Measurements from ENCODE around the gene CLIP4.

Gene CLIP4

GRCh38 chr2:29193681-29194080, 78.5 kb downstream of the CLIP4 start:
- no peak for DNase-seq

DNA sequence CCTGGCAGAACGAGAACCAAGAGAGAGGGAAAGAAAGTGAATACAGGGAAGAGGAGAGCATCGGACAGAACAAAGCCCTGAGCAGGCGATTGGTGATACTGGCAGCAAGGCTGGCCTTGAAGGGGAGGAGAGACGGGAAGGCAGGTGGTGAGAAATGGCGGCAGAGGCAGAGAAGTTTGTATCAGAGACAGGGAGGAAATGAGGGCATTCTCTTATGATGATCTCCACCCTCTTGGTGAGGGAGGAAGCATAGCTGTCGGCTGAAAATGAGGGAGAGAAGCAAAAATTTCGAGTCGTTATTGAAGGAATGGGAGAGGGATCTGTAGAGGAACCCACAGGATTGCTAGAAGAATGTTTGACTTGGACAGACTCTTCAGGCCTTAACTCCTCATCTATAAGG, 80.6 kb downstream of the CLIP4 start:
- no peak for DNase-seq

DNA sequence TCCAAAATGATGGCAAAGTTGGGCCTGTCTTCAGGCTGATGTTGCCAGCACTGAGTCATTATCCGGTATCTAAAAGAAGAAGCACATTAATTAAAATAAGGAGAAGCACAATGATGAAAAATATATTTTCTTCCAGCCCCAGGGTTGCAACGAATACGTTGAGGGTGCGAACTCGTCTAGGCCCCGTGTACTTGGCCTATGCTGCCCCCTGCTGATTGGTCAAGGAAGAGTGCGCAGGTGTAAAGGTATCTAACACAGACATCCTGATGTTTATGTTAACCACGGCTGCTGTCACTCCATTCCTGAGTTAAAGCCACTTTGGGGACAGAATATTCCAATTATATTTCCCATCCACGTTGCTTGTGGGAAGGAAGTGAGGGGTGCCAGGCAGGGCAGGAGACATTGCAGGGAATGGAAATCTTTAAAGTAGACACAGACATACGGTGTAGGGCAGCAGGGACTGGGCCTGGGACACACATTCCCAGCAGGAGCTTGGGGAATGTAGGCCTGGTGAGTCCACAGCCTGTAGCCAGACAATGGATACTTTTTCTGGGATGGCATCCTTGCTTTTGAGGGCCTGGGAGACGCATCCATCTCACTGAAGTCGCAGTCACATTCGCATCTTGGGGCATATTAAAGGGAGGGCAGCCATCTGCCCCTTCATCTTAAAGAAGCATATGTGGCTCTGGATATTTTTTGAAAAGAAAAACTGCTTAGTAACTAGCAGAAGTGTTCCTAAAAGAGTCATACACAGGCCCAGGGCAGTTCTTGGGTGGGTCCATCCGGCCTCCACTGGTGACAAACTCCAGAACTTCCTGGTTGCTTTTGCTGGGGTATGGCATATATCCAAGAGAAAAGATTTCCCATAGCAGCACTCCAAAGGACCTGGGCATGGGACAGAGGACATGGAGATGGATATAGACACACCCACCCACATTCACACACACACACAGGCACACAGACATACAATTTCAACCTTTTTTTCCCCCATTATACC, 81.9 kb downstream of the CLIP4 start:
- DNase-seq: peak; percentile 57 to 64

GRCh38 chr2:29201979-29202378, 86.8 kb downstream of the CLIP4 start:
- DNase-seq: no peak

DNA sequence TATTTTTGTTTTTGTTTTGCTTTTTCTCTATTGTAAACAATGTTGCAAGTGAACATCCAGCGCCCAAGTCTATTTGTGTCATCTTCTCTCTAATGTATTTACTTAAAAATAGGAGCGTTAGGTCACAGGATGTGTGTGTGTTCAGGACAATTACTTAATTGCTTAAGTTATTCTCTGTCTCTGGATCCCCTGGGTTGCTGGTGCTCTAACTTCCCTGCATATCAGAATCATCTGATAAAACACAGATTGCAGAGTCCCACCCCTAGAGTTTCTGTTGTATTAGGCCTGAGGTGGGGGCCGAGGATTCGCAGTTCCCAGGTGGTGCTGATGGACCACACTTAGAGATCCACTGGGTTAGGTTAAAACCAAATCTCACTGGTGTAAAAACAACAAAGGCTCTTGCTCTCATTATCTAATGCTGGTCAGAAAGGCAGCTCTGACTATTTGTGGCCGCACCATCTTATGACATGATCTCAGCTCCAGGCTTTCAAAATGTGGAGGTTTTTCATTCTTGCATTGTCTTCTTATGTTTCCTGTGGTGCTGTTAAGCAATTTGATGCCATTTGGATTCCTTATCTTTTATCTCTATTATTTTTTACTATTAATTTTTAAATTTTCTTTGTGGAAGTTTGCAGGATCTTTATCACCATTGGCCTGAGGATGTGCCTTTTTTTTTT, 87.7 kb downstream of the CLIP4 start:
- no peak for DNase-seq

GRCh38 chr2:29206941-29207340, 91.7 kb downstream of the CLIP4 start:
- no peak for DNase-seq

- no peak for DNase-seq
These were observed 92.3 kb downstream of the CLIP4 start for GRCh38 chr2:29207352-29208148.

GRCh38 chr2:29209551-29209950, 94.3 kb downstream of the CLIP4 start:
- no peak for DNase-seq

GRCh38 chr2:29212009-29212408, 96.8 kb downstream of the CLIP4 start:
- no peak for DNase-seq

DNA sequence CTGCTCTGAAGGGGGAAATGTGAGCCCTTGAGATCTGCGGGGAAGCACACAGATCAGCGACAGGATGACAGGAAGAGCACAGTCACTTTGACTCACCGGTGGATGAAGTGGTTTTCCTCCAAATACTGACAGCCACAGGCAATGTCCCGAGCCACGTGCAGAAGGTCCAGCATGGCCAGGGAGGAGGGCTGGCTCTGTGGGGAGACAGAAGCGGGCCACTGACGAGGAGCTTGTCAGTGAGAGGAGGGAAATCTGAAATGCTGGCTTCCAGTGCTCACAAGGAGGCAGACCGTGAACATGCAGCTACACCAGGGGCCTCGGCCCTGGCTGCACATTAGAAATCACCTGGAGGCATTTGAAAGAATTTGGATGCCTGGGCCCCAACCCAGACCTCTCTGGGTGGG, 98.7 kb downstream of the CLIP4 start:
- DNase-seq: peak in 1 of 2 experiments; percentile 8

GRCh38 chr2:29215073-29215472, 99.9 kb downstream of the CLIP4 start:
- DNase-seq: no peak

GRCh38 chr2:29215739-29216608, 100.8 kb downstream of the CLIP4 start:
- no peak for DNase-seq

GRCh38 chr2:29216609-29216909, 101.3 kb downstream of the CLIP4 start:
- no peak for DNase-seq

DNA sequence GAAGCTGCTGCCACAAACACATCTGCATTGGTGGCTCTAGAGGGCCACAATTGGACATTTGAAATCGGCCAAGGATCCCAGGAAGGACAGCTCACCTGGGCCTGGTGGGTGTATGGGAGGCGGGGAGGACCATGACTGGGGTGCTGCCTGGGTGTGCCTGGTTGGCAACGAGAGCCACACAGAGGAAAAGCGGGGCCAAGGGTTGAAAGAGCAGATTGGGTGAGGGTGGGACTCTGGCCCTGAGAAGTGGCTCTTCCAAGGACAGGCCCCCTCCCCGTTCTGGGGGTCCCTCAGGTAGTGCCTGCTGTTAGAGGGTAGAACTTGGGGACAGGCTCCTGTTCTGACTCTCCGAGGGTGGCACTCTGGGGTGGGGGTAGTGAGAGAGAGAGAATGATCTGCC, 102.9 kb downstream of the CLIP4 start:
- DNase-seq: no peak

DNA sequence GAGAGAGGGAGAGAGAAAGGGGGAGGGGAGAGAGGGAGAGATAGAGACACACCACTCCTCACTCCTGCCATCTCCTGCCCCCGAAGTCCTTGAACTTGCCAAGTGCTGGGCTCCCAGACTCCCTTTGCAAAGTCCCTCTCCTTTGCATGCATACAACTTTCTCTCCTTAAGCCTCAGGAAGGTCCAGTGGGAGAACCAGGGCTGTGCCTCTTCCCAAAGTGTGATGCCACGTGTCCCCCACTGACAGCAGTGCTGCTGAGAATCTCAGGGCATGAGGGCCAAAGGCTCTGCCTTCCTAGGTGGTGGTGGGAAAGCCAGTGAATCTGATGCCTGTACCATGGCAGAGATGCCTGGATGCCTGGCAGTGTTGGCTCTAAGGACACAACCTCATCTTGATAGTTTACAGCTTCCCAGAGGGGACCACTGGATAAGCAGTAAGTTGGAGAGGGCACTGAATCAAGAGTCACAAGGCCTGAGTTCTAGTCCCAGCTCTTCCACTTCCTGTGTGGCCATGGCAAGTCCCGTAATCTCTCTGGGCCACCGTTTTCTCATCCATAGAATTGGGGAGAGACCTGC, 103.4 kb downstream of the CLIP4 start:
- no peak for DNase-seq

- DNase-seq: no peak
These were observed 104.2 kb downstream of the CLIP4 start for GRCh38 chr2:29219374-29219773.

GRCh38 chr2:29220506-29221270, 105.5 kb downstream of the CLIP4 start:
- DNase-seq: no peak

DNA sequence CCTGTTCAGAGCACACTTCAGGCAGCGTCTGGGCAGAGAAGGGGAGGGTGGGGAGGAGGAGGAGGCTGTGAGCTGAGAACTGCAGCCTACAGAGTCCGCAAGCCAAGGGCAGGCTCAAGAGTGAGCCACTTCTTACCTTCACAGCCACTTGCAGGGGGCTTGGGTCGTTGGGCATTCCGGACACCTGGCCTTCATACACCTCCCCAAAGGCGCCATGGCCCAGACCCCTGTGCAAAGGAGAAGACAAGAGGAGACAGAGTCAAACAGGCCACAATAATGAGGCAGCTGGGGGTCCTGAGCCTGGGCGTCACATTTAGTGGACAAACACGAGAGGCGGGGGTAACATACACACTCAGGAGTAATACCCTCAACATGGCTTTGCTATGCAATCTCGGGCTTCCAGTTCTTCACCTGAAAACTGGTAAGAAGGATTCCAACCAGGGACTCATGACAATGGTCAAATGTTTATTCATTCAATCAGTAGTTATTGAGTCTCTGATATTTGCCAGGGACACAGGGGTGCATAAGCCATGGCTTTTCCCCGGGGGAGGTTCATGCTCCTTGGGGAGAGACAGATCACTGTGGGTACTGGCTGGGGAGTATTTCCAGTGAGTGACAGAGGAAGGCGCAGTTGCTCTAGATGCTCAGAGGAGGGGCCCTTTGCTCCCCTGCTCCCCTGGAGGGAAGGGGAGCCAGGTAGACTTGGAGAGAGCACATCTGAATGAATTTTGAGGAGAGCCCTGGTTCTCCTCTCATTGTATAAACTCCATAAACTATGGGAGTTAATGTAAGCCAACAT, 107.4 kb downstream of the CLIP4 start:
- DNase-seq: no peak

- no peak for DNase-seq
These were observed 108.0 kb downstream of the CLIP4 start for GRCh38 chr2:29223257-29223656.

All from SHP77 (cell line).